HUES6 (cell line): Measurements from ENCODE around the gene DLK1.

Experiments
- H3K27ac ChIP-seq: 2 replicates; pipeline ENCODE4 v1.7.0; 2013; ENCODE audit warnings: low read depth, mild to moderate bottlenecking, low read length, inconsistent platforms
- H3K27me3 ChIP-seq: 2 replicates; pipeline ENCODE4 v1.6.1; 2013; ENCODE audit warnings: low read length; ENCODE audit not compliant: control insufficient read depth, insufficient read depth
- H3K36me3 ChIP-seq: 2 replicates; pipeline ENCODE4 v1.6.1; 2013; ENCODE audit warnings: low read length; ENCODE audit not compliant: control insufficient read depth, insufficient read depth
- H3K4me1 ChIP-seq: 2 replicates; pipeline ENCODE4 v1.6.1; 2013; ENCODE audit warnings: low read length; ENCODE audit not compliant: control insufficient read depth, insufficient read depth
- H3K4me3 ChIP-seq: 2 replicates; pipeline ENCODE4 v1.5.1; 2013; ENCODE audit warnings: low read depth, low read length
- H3K9ac ChIP-seq: one replicate; pipeline ENCODE4 v1.6.1; 2013; ENCODE audit warnings: mild to moderate bottlenecking, low read length
- H3K9me3 ChIP-seq: 2 replicates; pipeline ENCODE4 v1.6.1; 2013; ENCODE audit warnings: low read depth, low read length; ENCODE audit not compliant: control insufficient read depth, insufficient read depth

The DLK1 gene

GRCh38 chr14:100765296-100765695 lies 38.6 kb downstream of the DLK1 start:
- Histone ChIP-seq H3K27ac (no peak overlapping the region), H3K4me3 (no peak overlapping the region), H3K9ac (no peak overlapping the region), H3K36me3 (no peaks in the 10 kb centered on the region), H3K4me1 (peaks cover 6% of the 10 kb centered on the region; the same call in 1 of the 2 replicates), H3K9me3 (peaks cover 11% of the 10 kb centered on the region), H3K27me3 (peaks cover 12% of the 10 kb centered on the region; the same call in 1 of the 2 replicates)

GRCh38 chr14:100765991-100766390 lies 39.3 kb downstream of the DLK1 start:
- Histone ChIP-seq H3K9ac (no peak overlapping the region), H3K27me3 (peaks cover 12% of the 10 kb centered on the region; the same call in 1 of the 2 replicates), H3K4me1 (peaks cover 6% of the 10 kb centered on the region; the same call in 1 of the 2 replicates), H3K4me3 (no peak overlapping the region), H3K27ac (no peak overlapping the region), H3K9me3 (peaks cover 17% of the 10 kb centered on the region), H3K36me3 (no peaks in the 10 kb centered on the region)

GRCh38 chr14:100767003-100767787 lies 40.5 kb downstream of the DLK1 start:
- H3K4me1 ChIP-seq = peaks cover 6% of the 10 kb centered on the region; the same call in 1 of the 2 replicates
- H3K9ac ChIP-seq = no peak overlapping the region
- peaks cover 12% of the 10 kb centered on the region; the same call in 1 of the 2 replicates for H3K27me3 ChIP-seq
- peaks cover 26% of the 10 kb centered on the region for H3K9me3 ChIP-seq
- no peak overlapping the region for H3K27ac ChIP-seq
- no peaks in the 10 kb centered on the region for H3K36me3 ChIP-seq
- H3K4me3 ChIP-seq = no peak overlapping the region

- no peak overlapping the region for H3K9ac ChIP-seq
- peaks cover 6% of the 10 kb centered on the region; the same call in 1 of the 2 replicates for H3K4me1 ChIP-seq
- no peak overlapping the region for H3K4me3 ChIP-seq
- no peak overlapping the region for H3K27ac ChIP-seq
- peaks cover 12% of the 10 kb centered on the region; the same call in 1 of the 2 replicates for H3K27me3 ChIP-seq
- H3K9me3 ChIP-seq = peaks cover 22% of the 10 kb centered on the region
- H3K36me3 ChIP-seq = no peaks in the 10 kb centered on the region
Observed at GRCh38 chr14:100767788-100768536, 41.3 kb downstream of the DLK1 start.

GRCh38 chr14:100769035-100769939 lies 42.6 kb downstream of the DLK1 start:
- H3K36me3 ChIP-seq = no peaks in the 10 kb centered on the region
- peaks cover 6% of the 10 kb centered on the region; the same call in 1 of the 2 replicates for H3K4me1 ChIP-seq
- no peak overlapping the region for H3K4me3 ChIP-seq
- H3K9ac ChIP-seq = no peak overlapping the region
- peaks cover 12% of the 10 kb centered on the region; the same call in 1 of the 2 replicates for H3K27me3 ChIP-seq
- H3K27ac ChIP-seq = no peak overlapping the region
- peaks cover 15% of the 10 kb centered on the region for H3K9me3 ChIP-seq

- Histone ChIP-seq H3K9me3 (peaks cover 15% of the 10 kb centered on the region), H3K9ac (no peak overlapping the region), H3K4me3 (no peak overlapping the region), H3K27me3 (peaks cover 12% of the 10 kb centered on the region; the same call in 1 of the 2 replicates), H3K4me1 (no peaks in the 10 kb centered on the region), H3K27ac (no peak overlapping the region), H3K36me3 (no peaks in the 10 kb centered on the region)
Observed at GRCh38 chr14:100770046-100770445, 43.4 kb downstream of the DLK1 start.

- no peak overlapping the region for H3K4me3 ChIP-seq
- peaks cover 15% of the 10 kb centered on the region for H3K9me3 ChIP-seq
- no peak overlapping the region for H3K9ac ChIP-seq
- no peaks in the 10 kb centered on the region for H3K4me1 ChIP-seq
- H3K27ac ChIP-seq = no peak overlapping the region
- no peaks in the 10 kb centered on the region for H3K36me3 ChIP-seq
- peaks cover 12% of the 10 kb centered on the region; the same call in 1 of the 2 replicates for H3K27me3 ChIP-seq
Observed at GRCh38 chr14:100770605-100771120, 44.0 kb downstream of the DLK1 start.

GRCh38 chr14:100771121-100771800 lies 44.6 kb downstream of the DLK1 start:
- Histone ChIP-seq H3K9me3 (peaks cover 15% of the 10 kb centered on the region), H3K4me3 (no peak overlapping the region), H3K27ac (no peak overlapping the region), H3K36me3 (no peaks in the 10 kb centered on the region), H3K9ac (no peak overlapping the region), H3K27me3 (peaks cover 12% of the 10 kb centered on the region; the same call in 1 of the 2 replicates), H3K4me1 (no peaks in the 10 kb centered on the region)

- Histone ChIP-seq H3K36me3 (no peaks in the 10 kb centered on the region), H3K4me3 (no peak overlapping the region), H3K9me3 (peaks cover 15% of the 10 kb centered on the region), H3K27ac (no peak overlapping the region), H3K4me1 (no peaks in the 10 kb centered on the region), H3K9ac (no peak overlapping the region), H3K27me3 (0 out of 2 replicates have a peak, but pooled peaks cover 5% of the 10 kb centered on the region)
Observed at GRCh38 chr14:100772607-100773165, 46.0 kb downstream of the DLK1 start.
